Endothelial cell of hepatic sinusoid (primary cell): ENCODE measurements around the gene RBMS1.

Experiments
- in situ Hi-C: cut with HindIII; loops from 2 replicates; pipeline ENCODE4 v1.10.0; 2017; ENCODE audit warnings: low sequenced_read_pairs

The RBMS1 gene

GRCh38 chr2:160390544-160391455 is 102.8 kb downstream of the RBMS1 start:
- in situ Hi-C loops = loop anchor here (5.0 kb wide), 2 partner anchors 63 to 87 kb away; no protein-coding TSS in a partner anchor

GRCh38 chr2:160389875-160390274 is 103.7 kb downstream of the RBMS1 start:
- in situ Hi-C loops = loop anchor here (5.0 to 10.0 kb wide), 3 partner anchors 63 to 285 kb away; no protein-coding TSS in a partner anchor

- in situ Hi-C loops = loop anchor here (10.0 kb wide), 1 partner anchor 284 kb away; no protein-coding TSS in a partner anchor
These were observed 104.9 kb downstream of the RBMS1 start for GRCh38 chr2:160388464-160389263.

GRCh38 chr2:160387558-160388262 is 105.9 kb downstream of the RBMS1 start:
- in situ Hi-C loops = loop anchor here (10.0 kb wide), 1 partner anchor 283 kb away; no protein-coding TSS in a partner anchor

DNA sequence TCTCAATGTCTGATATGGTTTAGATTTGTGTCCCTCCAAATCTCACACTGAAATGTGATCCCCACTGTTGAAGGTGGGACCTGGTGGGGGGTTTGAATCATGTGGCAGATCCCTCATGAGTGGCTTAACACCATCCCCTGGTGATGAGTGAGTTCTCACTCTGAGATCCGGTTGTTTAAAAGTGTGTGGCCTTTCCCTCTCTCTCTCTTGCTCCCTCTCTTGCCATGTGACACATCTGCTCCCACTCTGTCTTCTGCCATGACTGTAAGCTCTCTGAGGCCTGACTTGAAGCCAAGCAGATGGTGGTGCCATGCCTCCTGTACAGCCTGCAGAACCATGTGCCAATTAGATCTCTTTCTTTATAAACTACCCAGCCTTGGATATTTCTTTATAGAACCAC is 108.8 kb downstream of the RBMS1 start:
- in situ Hi-C loops = loop anchor here (10.0 kb wide), 1 partner anchor 280 kb away; no protein-coding TSS in a partner anchor

- in situ Hi-C loops = loop anchor here (10.0 kb wide), 1 partner anchor 277 kb away; no protein-coding TSS in a partner anchor
These were observed 112.1 kb downstream of the RBMS1 start for GRCh38 chr2:160381425-160381951.

- in situ Hi-C loops = loop anchor here (10.0 kb wide), 1 partner anchor 276 kb away; no protein-coding TSS in a partner anchor
These were observed 113.0 kb downstream of the RBMS1 start for GRCh38 chr2:160380611-160381010.

DNA sequence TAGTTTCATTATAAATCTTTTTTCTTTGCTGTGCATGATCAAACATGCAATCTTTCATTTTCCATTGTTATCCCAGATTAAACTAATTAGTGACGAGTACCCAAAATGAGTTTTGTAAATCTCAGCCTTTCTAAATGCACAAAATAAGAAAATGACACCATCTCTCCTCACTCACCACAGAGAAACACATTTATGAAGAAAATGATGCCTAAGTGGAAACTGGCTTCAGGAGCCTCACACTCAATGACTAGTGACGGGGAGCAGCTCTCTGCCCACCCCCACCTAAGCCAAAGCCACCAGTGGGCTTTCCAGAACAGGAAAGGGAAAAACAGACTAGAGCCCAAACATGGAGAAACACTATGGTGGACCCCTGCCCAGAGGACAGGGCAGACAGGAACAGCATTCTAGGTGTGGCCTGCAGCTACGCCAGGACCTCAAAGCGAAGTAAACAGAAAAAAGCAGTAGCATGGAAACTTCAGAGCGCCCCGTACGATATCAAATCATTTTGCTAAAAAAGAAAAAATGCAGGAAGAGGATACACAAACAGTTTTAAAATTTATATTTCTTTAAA is 113.5 kb downstream of the RBMS1 start:
- in situ Hi-C loops = loop anchor here (10.0 kb wide), 2 partner anchors 275 to 585 kb away; no protein-coding TSS in a partner anchor

DNA sequence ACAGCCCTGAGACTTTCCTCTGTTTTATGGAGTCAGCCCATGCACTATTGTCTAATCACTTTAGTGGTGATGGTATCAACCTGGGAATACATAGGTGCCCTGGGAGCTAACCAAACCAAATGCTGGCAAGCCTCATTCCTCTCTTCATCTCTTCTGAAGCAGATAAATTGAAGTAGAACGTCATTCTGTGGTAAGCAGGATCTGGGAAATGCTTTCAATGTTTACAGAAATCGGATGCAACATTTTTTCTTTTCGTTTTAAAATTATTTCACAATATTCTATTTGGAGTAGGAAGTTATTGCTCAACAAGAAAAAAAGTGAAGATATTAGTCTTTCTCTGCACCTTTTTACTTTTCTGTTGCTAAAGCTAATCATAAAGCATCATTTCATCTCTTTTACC is 114.2 kb downstream of the RBMS1 start:
- in situ Hi-C loops = loop anchor here (10.0 kb wide), 1 partner anchor 585 kb away; no protein-coding TSS in a partner anchor

GRCh38 chr2:160377204-160377995 is 116.2 kb downstream of the RBMS1 start:
- in situ Hi-C loops = loop anchor here (10.0 kb wide), 1 partner anchor 587 kb away; no protein-coding TSS in a partner anchor

GRCh38 chr2:160376576-160376975 is 117.0 kb downstream of the RBMS1 start:
- in situ Hi-C loops = loop anchor here (10.0 kb wide), 1 partner anchor 588 kb away; no protein-coding TSS in a partner anchor

DNA sequence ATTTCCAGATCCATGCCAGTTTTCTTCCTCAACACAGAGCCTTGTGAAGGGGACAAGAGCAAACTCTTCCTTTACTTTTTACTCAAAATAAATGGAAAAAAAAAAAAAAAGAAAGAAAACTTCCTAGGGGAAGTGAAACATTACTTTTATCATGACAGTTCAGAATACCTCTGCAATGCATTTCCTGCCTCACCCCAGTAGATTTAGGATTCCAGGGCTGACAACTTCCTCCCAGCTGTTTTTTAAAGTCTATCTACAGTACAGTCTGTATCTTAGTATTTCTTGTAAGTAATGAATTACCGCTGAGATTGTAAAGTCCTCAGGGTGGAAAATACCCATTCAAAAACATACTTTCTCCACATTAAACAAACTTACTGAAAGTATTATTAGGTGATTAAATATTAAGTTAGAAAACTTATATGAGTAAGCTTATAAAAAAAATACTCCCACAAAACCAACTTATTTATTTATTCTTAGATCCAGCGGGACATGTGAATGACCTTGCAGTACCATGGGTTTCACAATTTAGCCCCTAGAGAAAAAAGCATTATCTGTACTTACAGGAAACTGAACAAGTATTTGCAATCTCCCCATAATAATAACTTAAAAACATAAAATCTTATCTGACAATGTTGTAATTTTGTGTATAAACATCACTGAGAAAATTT is 117.7 kb downstream of the RBMS1 start:
- in situ Hi-C loops = loop anchor here (10.0 kb wide), 1 partner anchor 589 kb away; no protein-coding TSS in a partner anchor

GRCh38 chr2:160375037-160375436 is 118.6 kb downstream of the RBMS1 start:
- in situ Hi-C loops = loop anchor here (10.0 kb wide), 1 partner anchor 590 kb away; no protein-coding TSS in a partner anchor

DNA sequence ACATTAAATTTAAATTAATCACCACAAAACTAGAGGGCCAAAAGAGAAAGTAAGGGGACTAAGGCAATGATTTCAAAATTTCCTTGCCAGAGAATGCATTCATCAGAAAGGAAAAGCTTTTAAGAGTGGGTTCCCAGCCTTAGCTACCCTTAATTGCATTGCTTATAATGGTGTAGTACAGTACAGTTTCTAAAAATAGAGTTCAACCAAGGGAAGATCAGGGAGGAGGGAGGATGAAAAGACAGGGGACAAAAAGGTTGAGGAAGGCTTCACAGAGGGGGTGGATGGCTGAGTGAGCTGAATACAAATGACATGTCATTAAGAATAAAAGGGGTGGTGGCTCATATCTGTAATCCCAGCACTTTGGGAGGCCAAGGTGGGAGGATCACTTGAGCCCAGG is 119.9 kb downstream of the RBMS1 start:
- in situ Hi-C loops = loop anchor here (10.0 kb wide), 1 partner anchor 591 kb away; no protein-coding TSS in a partner anchor

- in situ Hi-C loops = loop anchor here (10.0 kb wide), 1 partner anchor 592 kb away; no protein-coding TSS in a partner anchor
These were observed 120.3 kb downstream of the RBMS1 start for GRCh38 chr2:160373263-160373662.

- in situ Hi-C loops = loop anchor here (10.0 kb wide), 1 partner anchor 592 kb away; no protein-coding TSS in a partner anchor
These were observed 121.0 kb downstream of the RBMS1 start for GRCh38 chr2:160372585-160372984.

DNA sequence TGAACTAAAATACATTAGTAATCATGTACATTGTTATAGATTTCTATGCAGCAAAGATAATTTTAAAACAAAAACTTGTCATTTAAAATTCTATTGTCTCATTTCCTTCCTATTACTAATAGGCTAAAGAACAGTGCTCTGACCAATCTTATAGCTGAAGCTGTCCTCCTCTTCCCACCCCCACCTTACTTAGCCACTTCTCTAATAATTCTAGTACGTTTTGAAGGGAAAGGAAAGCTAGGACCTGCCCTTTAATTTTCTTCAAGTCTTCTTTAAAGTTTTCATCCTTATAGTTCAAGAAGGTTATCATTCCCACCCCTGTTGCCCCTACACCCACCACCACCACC is 121.6 kb downstream of the RBMS1 start:
- in situ Hi-C loops = loop anchor here (10.0 kb wide), 1 partner anchor 593 kb away; no protein-coding TSS in a partner anchor
